K562 (cell line): ENCODE data around the gene GPR42.

Experiments
- BHLHE40 ChIP-seq: IDR thresholded peaks from 2 replicates; pipeline ENCODE4 v1.6.1; 2011; ENCODE audit warnings: low read length, improper control_type of control experiment
- EZH2 ChIP-seq: IDR thresholded peaks from 2 replicates; pipeline ENCODE4 v1.6.1; 2012; ENCODE audit warnings: low read depth, mild to moderate bottlenecking, inconsistent platforms, low read length, borderline replicate concordance
- FOXA1 ChIP-seq: fragments of 450-650 bp; IDR thresholded peaks from 2 replicates; pipeline ENCODE4 v1.6.1; 2016; ENCODE audit warnings: mild to moderate bottlenecking, borderline replicate concordance
- RFX5 ChIP-seq: IDR thresholded peaks from 2 replicates; pipeline ENCODE4 v1.6.1; 2011; ENCODE audit warnings: low read depth, mild to moderate bottlenecking, improper control_type of control experiment, low read length
- TOE1 ChIP-seq, 2 experiments: fragments of 450-650 bp in 1 of 2; sonication (generic) in 1 of 2; formaldehyde crosslinking in 1 of 2; IDR thresholded peaks; 2 replicates each; pipeline versions ENCODE4 v1.7.1 to v1.8.0; 2016 to 2022; ENCODE audit warnings: borderline replicate concordance in 2 of 2, mild to moderate bottlenecking in 2 of 2, antibody characterized with exemption in 1 of 2, inconsistent platforms in 1 of 2, low read depth in 1 of 2, missing genetic modification reagents in 1 of 2, moderate library complexity in 1 of 2
- TF ChIP-seq, protein P1 (sequence below), 3 experiments: IDR thresholded peaks in 2 of 3; conservative IDR thresholded peaks in 1 of 3; 2 replicates each; pipeline ENCODE4 v1.5.1; 2011 to 2012; ENCODE audit warnings: low read length in 3 of 3, mild to moderate bottlenecking in 3 of 3, control low read depth in 2 of 3, improper control_type of control experiment in 1 of 3, inconsistent platforms in 1 of 3, low read depth in 1 of 3, mixed read lengths in 1 of 3, moderate library complexity in 1 of 3; ENCODE audit not compliant: insufficient read depth in 2 of 3

GRCh38 chr19:35341565-35342225, 29.2 kb upstream of the GPR42 start:
- TF ChIP-seq, protein P1, sequence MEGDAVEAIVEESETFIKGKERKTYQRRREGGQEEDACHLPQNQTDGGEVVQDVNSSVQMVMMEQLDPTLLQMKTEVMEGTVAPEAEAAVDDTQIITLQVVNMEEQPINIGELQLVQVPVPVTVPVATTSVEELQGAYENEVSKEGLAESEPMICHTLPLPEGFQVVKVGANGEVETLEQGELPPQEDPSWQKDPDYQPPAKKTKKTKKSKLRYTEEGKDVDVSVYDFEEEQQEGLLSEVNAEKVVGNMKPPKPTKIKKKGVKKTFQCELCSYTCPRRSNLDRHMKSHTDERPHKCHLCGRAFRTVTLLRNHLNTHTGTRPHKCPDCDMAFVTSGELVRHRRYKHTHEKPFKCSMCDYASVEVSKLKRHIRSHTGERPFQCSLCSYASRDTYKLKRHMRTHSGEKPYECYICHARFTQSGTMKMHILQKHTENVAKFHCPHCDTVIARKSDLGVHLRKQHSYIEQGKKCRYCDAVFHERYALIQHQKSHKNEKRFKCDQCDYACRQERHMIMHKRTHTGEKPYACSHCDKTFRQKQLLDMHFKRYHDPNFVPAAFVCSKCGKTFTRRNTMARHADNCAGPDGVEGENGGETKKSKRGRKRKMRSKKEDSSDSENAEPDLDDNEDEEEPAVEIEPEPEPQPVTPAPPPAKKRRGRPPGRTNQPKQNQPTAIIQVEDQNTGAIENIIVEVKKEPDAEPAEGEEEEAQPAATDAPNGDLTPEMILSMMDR (IDR thresholded peaks at IDR 0.05 in 2 of 3, conservative IDR thresholded peaks at IDR 0.05 in 1 of 3; ENCODE audit: insufficient read depth in 2 of 3, low read depth in 1 of 3, low read length in 3 of 3): no peak
- no peak for TF ChIP-seq BHLHE40
- TF ChIP-seq FOXA1: no peak
- TF ChIP-seq TOE1 (IDR thresholded peaks at IDR 0.05; ENCODE audit: borderline replicate concordance): no peak
- TF ChIP-seq TOE1 (CRISPR knock-in tag; IDR thresholded peaks at IDR 0.05; ENCODE audit: borderline replicate concordance, low read depth): no peak
- TF ChIP-seq RFX5: no peak
- no peak for TF ChIP-seq EZH2
